ENCODE data around the gene ANG. TPM values are rescaled to one million over a fixed set of nuclear protein-coding genes. Genes with fewer than 3 reads are reported as not detected.
"Not testable (repeated sequence)": the region's sequence is repeated elsewhere in the genome, so short reads cannot be mapped to it uniquely, and the experiment has no call there.

The ANG gene
- total RNA-seq, 4 donors from 2014 or later: 31.2 to 41.9 (median 39.5) TPM

DNA sequence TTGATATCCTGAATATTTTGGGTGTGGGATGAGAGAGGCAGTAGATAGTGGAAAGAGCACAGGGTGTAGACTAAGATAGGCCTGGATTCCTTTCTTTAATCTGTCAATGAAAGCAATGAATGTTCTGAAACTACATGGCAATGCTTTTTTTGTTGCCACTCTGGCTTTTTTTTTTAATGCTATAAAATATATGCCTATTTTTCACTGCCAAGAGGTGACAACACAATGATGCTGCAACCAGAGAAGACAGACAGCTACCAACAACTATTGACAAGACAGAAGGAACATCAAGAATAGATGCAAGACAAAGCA is 9.4 kb downstream of the ANG start:
- Histone ChIP-seq H3K4me3 (no peak overlapping the region), H3K9me3 (no peaks in the 10 kb centered on the region), H3K27ac (no peak overlapping the region), H3K36me3 (peaks cover 0 to 57% (median 0%) of the 10 kb centered on the region in 3 donors), H3K27me3 (no peaks in the 10 kb centered on the region), H3K4me1 (peaks cover 0 to 9% (median 0%) of the 10 kb centered on the region in 4 donors)
- no peak for DNase-seq (ENCODE audit: low spot score in 2 of 2)
- TF ChIP-seq CTCF (IDR thresholded peaks at IDR 0.05) (no peak), POLR2A (IDR thresholded peaks at IDR 0.05) (no peak), EP300 (IDR thresholded peaks at IDR 0.05) (no peak)

- H3K9me3 ChIP-seq: no peaks in the 10 kb centered on the region
- H3K27me3 ChIP-seq: no peaks in the 10 kb centered on the region
- TF ChIP-seq CTCF (IDR thresholded peaks at IDR 0.05) (no peak), POLR2A (IDR thresholded peaks at IDR 0.05) (no peak), EP300 (IDR thresholded peaks at IDR 0.05) (no peak)
- WGBS, 2 donors: 74 to 89% methylated on average over 5 of the region's 5 CpGs
- peaks cover 0 to 9% (median 0%) of the 10 kb centered on the region in 4 donors for H3K4me1 ChIP-seq
- H3K36me3 ChIP-seq: peaks cover 0 to 50% (median 0%) of the 10 kb centered on the region in 3 donors
- H3K27ac ChIP-seq: no peak overlapping the region
- no peak overlapping the region for H3K4me3 ChIP-seq
- no peak for DNase-seq (ENCODE audit: low spot score in 2 of 2)
Measured at GRCh38 chr14:20698934-20699333, 10.4 kb downstream of the ANG start.

- DNase-seq (ENCODE audit: low spot score in 2 of 2): no peak
- Histone ChIP-seq H3K27ac (no peak overlapping the region), H3K27me3 (no peaks in the 10 kb centered on the region), H3K4me1 (peaks cover 0 to 9% (median 0%) of the 10 kb centered on the region in 4 donors), H3K4me3 (no peak overlapping the region), H3K36me3 (peaks cover 0 to 41% (median 0%) of the 10 kb centered on the region in 3 donors), H3K9me3 (no peaks in the 10 kb centered on the region)
- no peak for TF ChIP-seq CTCF (IDR thresholded peaks at IDR 0.05)
- TF ChIP-seq POLR2A (IDR thresholded peaks at IDR 0.05): no peak
- TF ChIP-seq EP300 (IDR thresholded peaks at IDR 0.05): no peak
Measured at GRCh38 chr14:20699931-20700330, 11.4 kb downstream of the ANG start.

GRCh38 chr14:20700965-20701364 is 12.4 kb downstream of the ANG start:
- DNase-seq (ENCODE audit: low spot score in 2 of 2); H3K27me3 ChIP-seq; H3K4me3 ChIP-seq; H3K9me3 ChIP-seq; H3K27ac ChIP-seq; H3K4me1 ChIP-seq: not testable (repeated sequence)
- H3K36me3 ChIP-seq: peaks cover 0 to 32% (median 0%) of the 10 kb centered on the region in 3 donors
- 97 to 98% methylated on average over 7 of the region's 7 CpGs for WGBS, 2 donors

- TF ChIP-seq CTCF (IDR thresholded peaks at IDR 0.05): no peak
- WGBS, 2 donors: 33 to 35% methylated on average over 4 of the region's 4 CpGs
- no peak overlapping the region for H3K4me3 ChIP-seq
- no peaks in the 10 kb centered on the region for H3K9me3 ChIP-seq
- H3K27me3 ChIP-seq: no peaks in the 10 kb centered on the region
- H3K4me1 ChIP-seq: no peaks in the 10 kb centered on the region
- DNase-seq (ENCODE audit: low spot score in 2 of 2): no peak
- no peak overlapping the region for H3K27ac ChIP-seq
- no peaks in the 10 kb centered on the region for H3K36me3 ChIP-seq
Measured at GRCh38 chr14:20706657-20707355, 18.2 kb downstream of the ANG start.

GRCh38 chr14:20707622-20708021 is 19.1 kb downstream of the ANG start:
- H3K9me3 ChIP-seq: no peaks in the 10 kb centered on the region
- H3K4me1 ChIP-seq: no peaks in the 10 kb centered on the region
- no peak for TF ChIP-seq POLR2A (IDR thresholded peaks at IDR 0.05)
- H3K36me3 ChIP-seq: no peaks in the 10 kb centered on the region
- DNase-seq (ENCODE audit: low spot score in 2 of 2): no peak
- H3K27me3 ChIP-seq: no peaks in the 10 kb centered on the region
- no peak overlapping the region for H3K27ac ChIP-seq
- 85 to 91% methylated on average over 2 of the region's 2 CpGs for WGBS, 2 donors
- no peak overlapping the region for H3K4me3 ChIP-seq
